Gastroesophageal sphincter (tissue), 3 donors: ENCODE data around the gene MTG1.

Experiments used
- POLR2AphosphoS5 ChIP-seq: sonication (generic); formaldehyde crosslinking; IDR thresholded peaks from one replicate; pipeline ENCODE4 v1.6.1; 2017; ENCODE audit warnings: antibody characterized with exemption
- TF ChIP-seq, protein P1 (sequence below), 4 experiments: fragments of 200-600 bp in 2 of 4; fragments of 450-650 bp in 2 of 4; sonication (generic) in 1 of 4; IDR thresholded peaks; one replicate each; pipeline ENCODE4 v1.5.1; 2017 to 2019; ENCODE audit warnings: antibody characterized with exemption in 4 of 4, mild to moderate bottlenecking in 2 of 4, moderate library complexity in 2 of 4

DNA sequence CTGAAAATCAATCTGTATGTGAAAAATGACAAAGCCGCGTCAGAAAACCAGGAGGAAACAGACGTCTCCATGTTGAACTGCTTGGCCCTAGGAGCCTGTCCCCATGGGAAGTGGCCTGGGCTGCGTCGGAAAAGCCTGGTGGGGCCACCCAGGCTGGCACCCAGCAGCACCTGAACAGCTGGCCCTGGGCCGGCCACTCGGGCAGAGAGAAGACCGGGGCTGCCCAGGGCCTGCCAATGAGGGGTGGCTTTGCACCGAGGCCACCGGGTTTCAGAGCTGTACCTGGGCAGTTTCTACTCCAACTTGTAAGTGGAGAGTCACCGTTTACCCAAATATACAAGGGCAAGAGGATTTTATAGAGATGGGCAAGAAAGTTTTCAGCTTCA is 35.0 kb upstream of the MTG1 start:
- TF ChIP-seq, protein P1, sequence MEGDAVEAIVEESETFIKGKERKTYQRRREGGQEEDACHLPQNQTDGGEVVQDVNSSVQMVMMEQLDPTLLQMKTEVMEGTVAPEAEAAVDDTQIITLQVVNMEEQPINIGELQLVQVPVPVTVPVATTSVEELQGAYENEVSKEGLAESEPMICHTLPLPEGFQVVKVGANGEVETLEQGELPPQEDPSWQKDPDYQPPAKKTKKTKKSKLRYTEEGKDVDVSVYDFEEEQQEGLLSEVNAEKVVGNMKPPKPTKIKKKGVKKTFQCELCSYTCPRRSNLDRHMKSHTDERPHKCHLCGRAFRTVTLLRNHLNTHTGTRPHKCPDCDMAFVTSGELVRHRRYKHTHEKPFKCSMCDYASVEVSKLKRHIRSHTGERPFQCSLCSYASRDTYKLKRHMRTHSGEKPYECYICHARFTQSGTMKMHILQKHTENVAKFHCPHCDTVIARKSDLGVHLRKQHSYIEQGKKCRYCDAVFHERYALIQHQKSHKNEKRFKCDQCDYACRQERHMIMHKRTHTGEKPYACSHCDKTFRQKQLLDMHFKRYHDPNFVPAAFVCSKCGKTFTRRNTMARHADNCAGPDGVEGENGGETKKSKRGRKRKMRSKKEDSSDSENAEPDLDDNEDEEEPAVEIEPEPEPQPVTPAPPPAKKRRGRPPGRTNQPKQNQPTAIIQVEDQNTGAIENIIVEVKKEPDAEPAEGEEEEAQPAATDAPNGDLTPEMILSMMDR (IDR thresholded peaks at IDR 0.05), result no peak
- TF ChIP-seq POLR2AphosphoS5, result no peak
